GM19372 (cell line): ENCODE results near the gene LIN7C.
"Not testable (repeated sequence)": the region's sequence is repeated elsewhere in the genome, so short reads cannot be mapped to it uniquely, and the experiment has no call there.

Source experiments
- ATAC-seq: cut with Tn5 transposase; IDR thresholded peaks from one replicate; pipeline ENCODE4 v1.9.1; 2021; ENCODE audit warnings: mild to moderate bottlenecking, low read depth, moderate library complexity; ENCODE audit not compliant: unreplicated experiment

LIN7C gene

DNA sequence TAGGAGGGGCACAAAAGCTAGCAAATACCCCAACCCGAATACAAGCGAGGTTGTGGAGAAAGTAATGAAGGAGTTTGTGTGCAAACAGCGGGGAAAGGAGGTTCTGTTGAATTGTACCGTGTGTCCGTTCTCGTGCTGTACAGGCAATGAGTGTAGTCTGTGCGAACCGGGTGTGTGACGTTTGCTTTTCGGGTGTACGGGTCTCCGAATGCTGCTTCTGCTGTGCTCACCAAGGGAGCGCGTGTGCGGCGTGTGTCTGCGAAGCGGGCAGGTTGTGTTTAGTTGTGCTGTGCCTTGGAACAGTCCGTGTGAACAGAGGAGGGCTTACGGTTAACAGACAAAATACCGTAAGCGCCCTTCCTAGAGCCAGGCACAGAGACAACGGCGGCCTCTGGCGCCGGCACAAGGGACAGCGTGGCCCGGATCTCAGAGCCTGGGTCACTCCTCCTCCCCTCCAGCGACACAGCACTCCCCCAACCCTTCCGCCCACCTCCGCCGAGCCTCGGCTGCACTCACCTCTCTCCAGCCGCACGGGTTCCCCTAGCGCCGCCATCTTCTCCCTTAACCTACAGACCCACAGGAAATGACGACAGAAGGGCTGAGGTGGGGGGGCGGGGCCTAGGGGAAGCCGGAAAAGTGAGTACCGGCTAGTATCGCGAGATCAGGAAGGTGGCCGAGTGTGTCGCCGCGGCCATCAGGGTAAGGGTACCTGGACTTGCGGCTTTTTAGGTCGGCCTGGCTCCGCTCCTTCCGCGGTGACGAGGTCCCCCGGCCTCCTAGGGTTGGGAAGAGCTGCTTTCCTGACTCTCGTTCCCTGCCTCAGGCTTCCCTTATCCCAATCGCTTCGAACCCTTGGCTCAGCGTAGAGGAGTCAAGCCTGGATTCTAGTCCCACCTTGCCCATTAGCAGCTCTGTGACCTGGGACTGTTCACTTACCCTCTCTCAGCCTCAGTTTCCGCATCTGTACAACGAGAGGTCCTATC is at the start of gene LIN7C:
LIN7C (minus strand) TSS at position 570 of the 983 bp plus-strand sequence; CDS start at position 553, 17 bp downstream.
- peak; percentile 96 for ATAC-seq

GRCh38 chr11:27555264-27555663 is 48.7 kb upstream of the LIN7C start:
- no peak for ATAC-seq

GRCh38 chr11:27553186-27553585 is 46.6 kb upstream of the LIN7C start:
- no peak for ATAC-seq

GRCh38 chr11:27552341-27552740 is 45.8 kb upstream of the LIN7C start:
- no peak for ATAC-seq

- ATAC-seq, result no peak
Measured at GRCh38 chr11:27551127-27551526, 44.6 kb upstream of the LIN7C start.

GRCh38 chr11:27545946-27546345 is 39.4 kb upstream of the LIN7C start:
- ATAC-seq, result no peak

DNA sequence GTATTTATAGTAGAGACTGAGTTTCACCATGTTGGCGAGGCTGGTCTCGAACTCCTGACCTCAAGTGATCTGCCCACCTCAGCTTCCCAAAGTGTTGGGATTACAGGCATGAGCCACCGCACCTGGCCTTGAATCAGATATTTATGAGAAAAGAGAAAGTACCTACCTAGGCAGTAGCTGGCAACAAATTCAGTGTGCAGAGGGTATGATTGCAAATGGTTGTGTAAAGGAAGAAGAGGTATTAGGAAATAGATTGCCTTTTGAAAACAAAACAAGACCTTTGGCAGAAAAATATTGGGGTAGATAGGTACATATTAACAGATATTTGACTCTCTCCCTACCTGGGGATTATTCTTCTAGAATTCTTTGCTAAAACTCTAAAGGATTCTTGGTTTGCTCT is 38.5 kb upstream of the LIN7C start:
- no peak for ATAC-seq

DNA sequence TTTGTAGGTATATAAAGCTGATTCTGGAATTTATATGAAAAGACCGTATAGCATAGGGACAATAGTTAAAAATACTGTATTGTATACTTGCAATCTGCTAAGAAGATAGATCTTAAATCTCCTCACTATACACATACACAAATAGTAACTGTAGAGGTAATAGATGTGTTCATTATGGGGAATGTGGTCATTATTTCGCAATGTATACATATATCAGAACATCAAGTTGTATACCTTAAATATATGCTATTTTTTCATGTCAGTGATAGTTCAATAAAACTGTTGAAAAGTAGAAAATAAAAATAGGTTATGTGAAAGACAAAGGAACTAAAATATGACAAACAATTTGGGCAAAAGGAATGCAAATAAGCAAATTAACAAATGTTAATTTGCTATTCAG is 35.2 kb upstream of the LIN7C start:
- ATAC-seq, result no peak

DNA sequence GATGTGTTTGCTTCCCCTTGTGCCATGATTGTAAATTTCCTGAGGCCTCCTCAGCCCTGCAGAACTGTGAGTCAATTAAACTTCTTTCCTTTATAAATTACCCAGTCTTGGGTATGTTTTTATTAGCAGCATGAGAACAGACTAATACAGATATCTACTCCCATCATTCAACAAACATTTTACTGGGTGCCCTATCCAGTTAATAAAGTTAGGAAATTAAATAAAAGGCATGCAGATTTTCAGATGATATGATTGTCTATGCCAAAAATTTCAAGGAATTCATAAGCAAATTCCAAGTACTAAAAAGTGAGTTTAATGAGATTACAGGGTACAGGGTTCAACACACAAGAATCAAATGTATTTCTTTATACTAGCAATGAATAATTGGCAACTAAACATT is 33.5 kb upstream of the LIN7C start:
- ATAC-seq, result no peak

- no peak for ATAC-seq
Measured at GRCh38 chr11:27535103-27535502, 28.5 kb upstream of the LIN7C start.

DNA sequence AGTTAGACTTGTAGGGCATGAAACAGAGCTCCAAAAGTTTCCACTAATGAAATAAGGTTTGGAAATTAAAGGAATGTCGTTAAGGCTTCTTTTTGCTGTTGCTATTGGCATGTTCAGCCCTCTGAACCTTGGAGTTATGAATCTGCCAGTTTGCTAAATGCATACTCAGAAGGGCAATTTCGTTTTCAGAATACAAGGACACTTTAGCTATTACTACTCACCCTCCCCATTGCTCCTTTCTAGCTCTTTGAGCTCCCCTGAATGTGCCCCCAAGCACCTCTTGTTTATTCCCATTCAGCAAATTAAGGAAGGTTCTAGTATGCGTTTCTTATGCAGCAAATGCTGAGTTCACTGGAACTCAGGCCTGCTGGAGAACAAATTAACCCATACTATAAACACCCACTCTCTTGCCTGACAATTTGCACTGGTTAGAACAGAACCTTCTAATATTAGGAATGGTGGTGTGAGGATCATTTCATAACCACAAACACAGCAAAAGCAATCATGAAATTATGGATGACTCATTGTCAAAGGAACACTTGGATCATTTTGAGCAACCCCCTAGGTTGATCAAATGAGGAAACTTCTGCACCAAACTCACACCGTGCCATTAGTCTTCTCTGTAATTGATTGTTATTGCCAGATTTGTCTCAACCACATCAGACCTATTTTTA is 26.2 kb upstream of the LIN7C start:
- no peak for ATAC-seq

DNA sequence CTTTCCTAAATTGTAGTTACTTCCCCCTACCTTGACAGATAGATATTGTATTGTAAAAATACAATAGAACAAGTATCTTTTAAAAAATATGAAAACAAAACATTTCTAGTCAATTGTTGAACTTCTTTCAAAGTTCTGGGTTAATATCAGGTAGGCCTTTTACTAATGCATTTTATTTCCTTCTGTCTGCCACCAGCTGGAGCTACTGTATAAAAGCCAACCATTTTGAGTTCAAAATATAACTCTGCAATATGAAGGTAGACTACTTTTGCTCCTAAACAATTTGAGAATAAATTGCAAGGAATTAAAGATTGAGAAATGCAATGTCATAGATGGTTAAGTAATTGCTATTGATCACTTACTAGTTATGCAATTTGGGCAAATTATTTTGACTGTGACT is 22.1 kb upstream of the LIN7C start:
- ATAC-seq, result no peak

DNA sequence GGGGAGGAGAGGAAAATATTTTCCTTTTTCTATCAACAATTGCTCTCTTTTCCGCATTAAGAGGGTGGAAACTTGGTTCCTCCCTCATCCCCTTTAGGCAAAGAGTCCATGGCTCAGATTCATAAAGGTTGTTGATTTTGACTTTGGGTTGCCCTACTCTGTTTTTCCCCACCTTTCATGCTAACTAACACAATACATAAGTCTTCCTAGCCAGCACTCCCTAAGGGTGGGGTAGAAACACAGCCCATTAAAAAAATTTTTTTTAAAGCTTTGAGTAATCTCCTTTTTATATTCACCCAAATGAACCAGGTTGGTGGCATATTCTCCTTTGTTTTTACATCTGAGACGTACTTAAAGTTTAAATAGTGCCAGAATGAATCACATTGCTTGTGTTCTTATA is 20.0 kb upstream of the LIN7C start:
- ATAC-seq, result no peak

DNA sequence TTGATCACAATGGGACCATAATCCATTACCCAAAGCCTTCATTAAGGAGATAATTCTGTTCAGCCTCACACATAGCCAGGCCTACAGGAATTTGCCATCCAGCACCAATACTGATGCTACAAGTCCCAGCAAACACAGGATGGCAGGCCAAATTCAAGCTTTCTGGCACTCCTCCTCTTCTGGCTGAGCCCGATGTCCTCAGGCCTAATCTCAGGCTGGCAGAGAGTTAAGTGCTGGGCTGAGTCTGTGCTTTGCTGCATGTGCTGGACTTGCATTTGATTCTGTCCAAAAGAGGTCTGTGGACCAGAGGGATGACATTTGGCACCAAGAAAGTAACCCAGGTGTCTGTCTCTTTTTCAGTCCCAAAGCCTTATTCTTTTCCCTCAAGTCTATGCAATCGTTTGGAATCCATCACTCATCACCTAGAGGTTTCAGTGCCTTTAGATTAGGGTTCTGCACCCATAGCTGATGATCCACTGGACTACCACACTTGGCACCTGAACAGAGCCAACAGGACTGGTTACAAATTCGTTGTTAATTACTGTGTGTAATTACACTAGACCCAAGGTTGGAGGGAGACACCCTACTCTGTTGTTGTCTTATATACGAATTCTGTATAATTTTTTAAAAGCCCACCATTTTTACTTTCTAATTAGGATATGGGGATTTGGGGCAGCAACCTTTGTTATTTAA is 19.4 kb upstream of the LIN7C start:
- no peak for ATAC-seq

DNA sequence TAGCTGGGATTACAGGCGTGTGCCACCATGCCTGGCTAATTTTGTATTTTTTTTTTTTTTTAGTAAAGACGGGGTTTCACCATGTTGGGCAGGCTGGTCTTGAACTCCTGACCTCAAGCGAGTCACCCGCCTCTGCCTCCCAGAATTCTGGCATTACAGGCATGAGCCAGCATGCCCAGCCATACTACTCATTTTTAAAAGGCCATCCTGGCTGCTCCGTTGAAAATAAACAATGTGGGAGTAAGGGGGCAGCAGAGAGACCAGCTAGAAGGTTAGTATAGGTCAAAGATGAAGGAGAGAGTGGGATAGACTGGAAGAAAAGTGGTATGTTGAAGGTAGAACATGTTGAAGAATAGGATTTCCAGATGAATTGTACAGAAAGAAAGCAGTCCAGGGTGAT is 17.6 kb upstream of the LIN7C start:
- no peak for ATAC-seq

- no peak for ATAC-seq
Measured at GRCh38 chr11:27520226-27520625, 13.7 kb upstream of the LIN7C start.

DNA sequence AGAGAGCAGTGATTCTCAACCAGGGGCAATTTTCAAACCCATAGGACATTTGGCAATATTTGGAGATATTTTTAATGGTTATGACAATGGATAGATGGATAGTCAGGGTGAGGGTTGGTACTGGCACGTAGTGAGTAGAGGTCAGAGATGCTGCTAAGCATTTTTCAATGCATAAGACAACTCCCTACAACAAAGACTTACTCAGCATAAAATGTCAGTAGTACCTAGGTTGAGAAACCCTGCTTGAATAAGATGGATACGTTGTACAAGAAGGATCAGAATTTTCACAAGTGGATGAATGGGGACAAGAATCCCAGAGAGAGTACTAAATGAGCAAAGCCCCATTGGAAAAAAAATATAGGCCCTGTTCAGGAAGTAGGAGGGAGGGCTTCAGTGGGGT is 11.9 kb upstream of the LIN7C start:
- no peak for ATAC-seq

DNA sequence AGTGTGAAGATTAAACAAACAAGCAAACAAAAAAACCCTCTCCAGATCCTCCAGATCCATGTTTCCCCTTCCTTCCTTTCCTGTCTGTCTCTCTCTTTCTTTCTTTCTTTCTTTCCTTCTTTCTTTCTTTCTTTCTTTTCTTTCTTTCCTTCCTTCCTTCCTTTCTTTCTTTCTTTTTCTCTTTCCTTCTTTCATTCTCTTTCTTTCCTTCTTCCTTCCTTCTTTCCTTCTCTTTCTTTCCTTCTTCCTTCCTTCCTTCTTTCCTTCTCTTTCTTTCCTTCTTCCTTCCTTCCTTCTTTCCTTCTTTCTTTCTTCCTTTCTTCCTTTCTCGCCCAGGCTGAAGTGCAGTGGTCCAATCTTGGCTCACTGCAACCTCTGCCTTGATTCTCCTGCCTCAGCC is 10.9 kb upstream of the LIN7C start:
- not testable (repeated sequence) for ATAC-seq

DNA sequence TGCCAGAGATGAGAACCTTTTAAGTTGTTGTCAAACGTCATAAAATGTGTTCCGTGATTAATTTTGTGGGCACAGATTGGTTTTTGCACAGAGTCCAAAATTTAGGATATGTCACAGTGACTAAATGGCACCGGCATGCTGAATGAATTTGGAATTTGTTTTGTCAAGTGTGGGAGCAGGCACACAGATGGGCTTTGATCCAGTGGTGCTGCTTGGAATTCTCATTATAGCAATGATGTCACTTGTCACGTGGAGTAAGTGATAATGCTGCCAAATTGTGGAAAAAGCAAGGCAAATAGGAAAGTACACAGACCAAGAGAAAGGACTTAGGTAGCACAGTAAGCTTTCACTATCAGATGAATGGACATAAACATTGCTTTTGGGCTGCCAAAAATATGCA is 8.0 kb upstream of the LIN7C start:
- no peak for ATAC-seq

DNA sequence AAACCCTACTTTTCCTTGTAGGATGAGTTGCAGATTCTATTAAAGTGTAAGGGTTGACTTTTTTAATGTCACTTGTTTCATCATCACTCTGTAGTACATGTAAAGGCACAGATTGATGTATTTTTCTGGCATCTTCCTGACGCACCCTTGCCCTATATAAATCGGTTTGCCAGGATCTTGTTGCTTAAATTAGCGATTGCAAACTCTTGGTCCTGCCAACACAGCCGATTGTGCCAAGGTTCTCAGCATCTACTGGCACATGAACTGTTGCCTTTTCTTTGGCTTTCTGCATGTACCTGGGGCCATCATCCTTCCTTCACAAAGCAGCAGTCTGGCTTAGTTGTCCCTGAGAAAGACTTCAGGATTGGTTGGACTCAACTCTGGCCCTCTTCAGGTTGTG is 7.5 kb upstream of the LIN7C start:
- no peak for ATAC-seq

- no peak for ATAC-seq
Measured at GRCh38 chr11:27513389-27513788, 6.8 kb upstream of the LIN7C start.
